Activated T-cell treated with anti-CD3 and anti-CD28 coated beads, Interleukin-2, amount 50 U/mL, for 1 hour (primary cell): Measurements from ENCODE around the gene SYNJ2.

ENCODE experiments used
- DNase-seq: peaks from one replicate; pipeline ENCODE4 v3.0.0-alpha.2; 2020

The SYNJ2 gene

GRCh38 chr6:158015188-158015506 lies 33.5 kb downstream of the SYNJ2 start:
- DNase-seq = peak; percentile 5

- DNase-seq = no peak
These were observed 35.1 kb downstream of the SYNJ2 start for GRCh38 chr6:158016571-158017383.

GRCh38 chr6:158017621-158018040 lies 36.0 kb downstream of the SYNJ2 start:
- DNase-seq = no peak

GRCh38 chr6:158018041-158018771 lies 36.5 kb downstream of the SYNJ2 start:
- DNase-seq = no peak

GRCh38 chr6:158018851-158019361 lies 37.2 kb downstream of the SYNJ2 start:
- DNase-seq = no peak

- DNase-seq = no peak
These were observed 37.8 kb downstream of the SYNJ2 start for GRCh38 chr6:158019416-158019815.

- no peak for DNase-seq
These were observed 38.6 kb downstream of the SYNJ2 start for GRCh38 chr6:158020272-158020711.

- no peak for DNase-seq
These were observed 39.1 kb downstream of the SYNJ2 start for GRCh38 chr6:158020811-158021210.

GRCh38 chr6:158021376-158021775 lies 39.7 kb downstream of the SYNJ2 start:
- DNase-seq = no peak

- no peak for DNase-seq
These were observed 40.4 kb downstream of the SYNJ2 start for GRCh38 chr6:158021814-158022748.

GRCh38 chr6:158022749-158023596 lies 41.3 kb downstream of the SYNJ2 start:
- no peak for DNase-seq

GRCh38 chr6:158023597-158023939 lies 41.9 kb downstream of the SYNJ2 start:
- no peak for DNase-seq

GRCh38 chr6:158024566-158025297 lies 43.1 kb downstream of the SYNJ2 start:
- DNase-seq = no peak

- DNase-seq = peak; percentile 81
These were observed 44.6 kb downstream of the SYNJ2 start for GRCh38 chr6:158026054-158026900.

GRCh38 chr6:158026901-158027589 lies 45.4 kb downstream of the SYNJ2 start:
- DNase-seq = no peak

- no peak for DNase-seq
These were observed 46.1 kb downstream of the SYNJ2 start for GRCh38 chr6:158027590-158028285.

GRCh38 chr6:158028421-158028820 lies 46.8 kb downstream of the SYNJ2 start:
- no peak for DNase-seq

GRCh38 chr6:158028876-158029275 lies 47.2 kb downstream of the SYNJ2 start:
- DNase-seq = no peak

GRCh38 chr6:158029668-158030230 lies 48.1 kb downstream of the SYNJ2 start:
- DNase-seq = no peak
